Activated CD8-positive, alpha-beta T cell treated with anti-CD3 and anti-CD28 coated beads for 36 hours (primary cell): ENCODE measurements around the gene SMOC2. TPM values are rescaled to one million over a fixed set of nuclear protein-coding genes. Genes with fewer than 3 reads are reported as not detected.

ENCODE experiments used
- ATAC-seq: fragments of 200-7000 bp; cut with Tn5 transposase; one replicate; pipeline ENCODE4 v1.10.0; 2021; ENCODE audit warnings: mild to moderate bottlenecking, moderate library complexity
- CTCF ChIA-PET: fragments of 350-600 bp; sonication (Branson Sonifier 250); formaldehyde crosslinking; loops from one replicate; lab custom pipeline; 2021; ENCODE audit warnings: antibody characterized with exemption; lab: Charles Lee
- POLR2A ChIA-PET: fragments of 350-600 bp; sonication (Branson Sonifier 250); formaldehyde crosslinking; loops from one replicate; lab custom pipeline; 2021; ENCODE audit warnings: antibody characterized with exemption; lab: Charles Lee
- DNase-seq: peaks from one replicate; pipeline ENCODE4 v3.0.0-alpha.2; 2020
- H3K27ac Mint-ChIP-seq: one replicate; pipeline ENCODE4 v1.8.0; 2021; ENCODE audit warnings: mild to moderate bottlenecking, mixed read lengths
- H3K27me3 Mint-ChIP-seq: one replicate; pipeline ENCODE4 v1.8.0; 2021; ENCODE audit warnings: mixed read lengths
- H3K36me3 Mint-ChIP-seq: one replicate; pipeline ENCODE4 v1.8.0; 2021; ENCODE audit warnings: low read depth, mixed read lengths
- H3K4me1 Mint-ChIP-seq: one replicate; pipeline ENCODE4 v1.8.0; 2021; ENCODE audit warnings: low read depth, mixed read lengths
- H3K4me3 Mint-ChIP-seq: one replicate; pipeline ENCODE4 v1.8.0; 2021; ENCODE audit warnings: mild to moderate bottlenecking, moderate library complexity, mixed read lengths
- H3K9me3 Mint-ChIP-seq: one replicate; pipeline ENCODE4 v1.8.0; 2021; ENCODE audit warnings: mixed read lengths
- intact Hi-C: fragments of 100-400 bp; cut with micrococcal nuclease; formaldehyde crosslinking; loops from one replicate; pipeline ENCODE4 v1.10.0; 2022
- total RNA-seq, 2 experiments: library from RNA; stranded (reverse); gene quantifications; one replicate each; pipeline ENCODE4 v1.2.3, GENCODE V29; 2021
- TF ChIP-seq, protein P1 (sequence below): fragments of 200-600 bp; IDR thresholded peaks from one replicate; pipeline ENCODE4 v1.8.0; 2022; ENCODE audit warnings: antibody characterized with exemption, mild to moderate bottlenecking

Gene SMOC2
- total RNA-seq, 2 experiments from 2014 or later = not detected

DNA sequence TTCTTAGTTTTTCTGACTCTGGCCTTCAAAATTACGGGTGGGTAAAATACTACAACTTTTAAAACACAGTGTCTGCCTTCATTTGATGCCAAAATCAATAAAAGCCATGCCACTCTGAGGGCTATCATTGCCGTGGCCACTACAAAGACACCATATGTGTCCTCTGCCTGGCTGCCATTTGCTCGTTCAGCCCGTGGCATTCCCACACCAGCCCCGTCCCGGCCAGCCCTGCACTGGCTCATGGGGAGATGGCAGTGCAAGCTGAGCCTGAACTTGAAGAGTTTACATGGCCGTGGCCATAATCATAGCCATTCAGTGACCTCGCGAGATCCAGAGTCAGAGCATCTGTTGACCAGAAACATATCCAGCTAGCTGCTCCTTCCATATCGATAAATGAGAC lies 79.2 kb downstream of the SMOC2 start:
- TF ChIP-seq, protein P1, sequence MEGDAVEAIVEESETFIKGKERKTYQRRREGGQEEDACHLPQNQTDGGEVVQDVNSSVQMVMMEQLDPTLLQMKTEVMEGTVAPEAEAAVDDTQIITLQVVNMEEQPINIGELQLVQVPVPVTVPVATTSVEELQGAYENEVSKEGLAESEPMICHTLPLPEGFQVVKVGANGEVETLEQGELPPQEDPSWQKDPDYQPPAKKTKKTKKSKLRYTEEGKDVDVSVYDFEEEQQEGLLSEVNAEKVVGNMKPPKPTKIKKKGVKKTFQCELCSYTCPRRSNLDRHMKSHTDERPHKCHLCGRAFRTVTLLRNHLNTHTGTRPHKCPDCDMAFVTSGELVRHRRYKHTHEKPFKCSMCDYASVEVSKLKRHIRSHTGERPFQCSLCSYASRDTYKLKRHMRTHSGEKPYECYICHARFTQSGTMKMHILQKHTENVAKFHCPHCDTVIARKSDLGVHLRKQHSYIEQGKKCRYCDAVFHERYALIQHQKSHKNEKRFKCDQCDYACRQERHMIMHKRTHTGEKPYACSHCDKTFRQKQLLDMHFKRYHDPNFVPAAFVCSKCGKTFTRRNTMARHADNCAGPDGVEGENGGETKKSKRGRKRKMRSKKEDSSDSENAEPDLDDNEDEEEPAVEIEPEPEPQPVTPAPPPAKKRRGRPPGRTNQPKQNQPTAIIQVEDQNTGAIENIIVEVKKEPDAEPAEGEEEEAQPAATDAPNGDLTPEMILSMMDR = no peak
- ChIA-PET POLR2A (no interaction called here), CTCF (no interaction called here)
- Mint-ChIP-seq H3K9me3 (no peaks in the 10 kb centered on the region), H3K27ac (no peak overlapping the region), H3K36me3 (no peaks in the 10 kb centered on the region), H3K4me3 (no peak overlapping the region), H3K4me1 (no peaks in the 10 kb centered on the region), H3K27me3 (peaks cover 3% of the 10 kb centered on the region)
- ATAC-seq (no peak), DNase-seq (no peak)
- intact Hi-C loops = no loop called here

DNA sequence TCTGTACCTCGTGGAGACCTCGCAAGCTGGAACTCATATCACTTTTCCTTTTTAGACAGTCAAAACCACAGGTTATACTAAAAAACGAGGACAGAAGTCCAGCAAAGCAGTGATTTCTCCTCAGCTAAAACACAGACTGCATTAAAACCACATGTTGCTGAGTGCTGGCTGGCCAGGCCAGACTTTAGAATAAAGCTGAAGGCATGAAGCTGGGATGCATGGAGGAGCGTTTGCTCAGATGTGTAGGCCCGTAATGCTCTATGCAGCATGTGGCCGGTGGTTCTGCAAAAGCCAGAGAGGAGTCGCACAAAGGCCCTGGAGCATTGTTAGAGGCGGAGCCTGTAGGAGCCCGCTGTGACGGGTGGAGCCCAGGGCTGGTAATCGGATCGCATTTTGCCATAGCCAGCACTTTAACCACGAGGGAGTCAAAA lies 83.6 kb downstream of the SMOC2 start:
- ATAC-seq (no peak), DNase-seq (no peak)
- POLR2A ChIA-PET = no interaction called here
- H3K27ac Mint-ChIP-seq = no peak overlapping the region
- CTCF ChIA-PET = no interaction called here
- no peaks in the 10 kb centered on the region for H3K36me3 Mint-ChIP-seq
- TF ChIP-seq, protein P1 = no peak
- H3K4me1 Mint-ChIP-seq = no peaks in the 10 kb centered on the region
- no peaks in the 10 kb centered on the region for H3K9me3 Mint-ChIP-seq
- peaks cover 4% of the 10 kb centered on the region for H3K27me3 Mint-ChIP-seq
- intact Hi-C loops = no loop called here
- no peak overlapping the region for H3K4me3 Mint-ChIP-seq

DNA sequence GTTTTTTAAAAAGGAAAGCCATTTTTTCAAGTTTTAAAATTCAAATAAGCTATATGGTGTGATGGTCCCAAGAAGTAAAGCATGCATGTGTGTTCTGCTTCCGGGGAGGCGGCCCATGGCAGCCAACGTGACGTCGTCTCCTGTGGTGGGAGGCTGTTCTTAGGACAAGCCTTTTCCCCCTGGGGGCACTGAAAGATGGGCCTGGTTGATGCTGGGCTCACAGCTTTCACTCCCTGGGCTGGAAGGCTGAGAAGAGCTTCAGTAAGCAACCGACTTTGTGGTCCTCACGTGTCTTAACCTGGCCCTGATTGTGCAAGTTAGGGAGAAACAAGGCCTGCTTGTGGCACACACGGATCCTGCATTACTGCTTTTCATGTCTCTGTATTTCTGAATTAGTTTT lies 84.1 kb downstream of the SMOC2 start:
- no peak for ATAC-seq
- H3K4me1 Mint-ChIP-seq = no peaks in the 10 kb centered on the region
- H3K27ac Mint-ChIP-seq = no peak overlapping the region
- no peak overlapping the region for H3K4me3 Mint-ChIP-seq
- ChIA-PET CTCF (no interaction called here), POLR2A (no interaction called here)
- H3K9me3 Mint-ChIP-seq = no peaks in the 10 kb centered on the region
- TF ChIP-seq, protein P1 = no peak
- DNase-seq = no peak
- H3K27me3 Mint-ChIP-seq = peaks cover 4% of the 10 kb centered on the region
- no peaks in the 10 kb centered on the region for H3K36me3 Mint-ChIP-seq
- intact Hi-C loops = no loop called here

GRCh38 chr6:168525926-168526630 lies 85.1 kb downstream of the SMOC2 start:
- Mint-ChIP-seq H3K9me3 (no peaks in the 10 kb centered on the region), H3K4me3 (no peak overlapping the region), H3K27ac (no peak overlapping the region), H3K36me3 (no peaks in the 10 kb centered on the region), H3K4me1 (no peaks in the 10 kb centered on the region), H3K27me3 (peaks cover 4% of the 10 kb centered on the region)
- CTCF ChIA-PET = no interaction called here
- POLR2A ChIA-PET = interaction anchor here (0.7 kb wide), 1 partner anchor 9 kb away, joined by 3 read pairs; no protein-coding TSS in a partner anchor
- intact Hi-C loops = no loop called here
- ATAC-seq = no peak
- TF ChIP-seq, protein P1 = no peak
- no peak for DNase-seq

- ATAC-seq = no peak
- H3K9me3 Mint-ChIP-seq = no peaks in the 10 kb centered on the region
- ChIA-PET CTCF (no interaction called here), POLR2A (interaction anchor here (0.7 kb wide), 1 partner anchor 9 kb away, joined by 3 read pairs; no protein-coding TSS in a partner anchor)
- peaks cover 4% of the 10 kb centered on the region for H3K27me3 Mint-ChIP-seq
- TF ChIP-seq, protein P1 = no peak
- H3K27ac Mint-ChIP-seq = no peak overlapping the region
- intact Hi-C loops = no loop called here
- no peaks in the 10 kb centered on the region for H3K36me3 Mint-ChIP-seq
- no peaks in the 10 kb centered on the region for H3K4me1 Mint-ChIP-seq
- DNase-seq = no peak
- no peak overlapping the region for H3K4me3 Mint-ChIP-seq
Measured at GRCh38 chr6:168526841-168527281, 85.9 kb downstream of the SMOC2 start.
